ENCODE measurements around the gene ABCA7.

Gene ABCA7

DNA sequence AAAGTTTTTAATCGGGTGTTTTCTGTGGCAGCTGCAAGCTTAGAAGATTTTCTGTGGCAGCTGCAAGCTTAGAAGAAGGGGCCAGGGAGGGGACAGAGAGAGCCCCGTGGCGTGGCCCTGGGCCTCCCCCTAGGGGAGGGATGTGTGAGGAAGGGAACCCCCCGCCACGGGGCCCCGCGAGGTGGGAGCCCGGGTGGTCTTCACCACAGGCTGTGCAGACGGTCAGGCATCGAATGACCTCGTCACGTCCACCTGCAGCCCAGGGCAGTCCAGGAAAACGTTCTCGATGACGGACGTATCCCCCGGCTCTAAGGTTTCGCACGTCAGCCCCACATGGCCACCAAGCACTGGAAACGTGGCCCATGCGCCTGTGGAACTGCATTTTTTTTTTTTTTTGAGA lies 46.7 kb downstream of the ABCA7 start:
- H2AFZ ChIP-seq (ENCODE audit: low read length, unreplicated experiment) = no peak overlapping the region
- H3K79me2 ChIP-seq (ENCODE audit: control insufficient read depth, insufficient read depth, low read length, unreplicated experiment) = no peaks in the 10 kb centered on the region
- no peak overlapping the region for H3K27ac ChIP-seq (ENCODE audit: low read depth, low read length)
- H3K36me3 ChIP-seq (ENCODE audit: insufficient read depth, low read length) = no peaks in the 10 kb centered on the region
- no peak overlapping the region for H3K4me3 ChIP-seq (ENCODE audit: low read depth, low read length)
- no peaks in the 10 kb centered on the region for H3K27me3 ChIP-seq (ENCODE audit: insufficient read depth, low read length)
- no peaks in the 10 kb centered on the region for H3K4me1 ChIP-seq (ENCODE audit: control insufficient read depth, insufficient read depth, low read length, unreplicated experiment)

DNA sequence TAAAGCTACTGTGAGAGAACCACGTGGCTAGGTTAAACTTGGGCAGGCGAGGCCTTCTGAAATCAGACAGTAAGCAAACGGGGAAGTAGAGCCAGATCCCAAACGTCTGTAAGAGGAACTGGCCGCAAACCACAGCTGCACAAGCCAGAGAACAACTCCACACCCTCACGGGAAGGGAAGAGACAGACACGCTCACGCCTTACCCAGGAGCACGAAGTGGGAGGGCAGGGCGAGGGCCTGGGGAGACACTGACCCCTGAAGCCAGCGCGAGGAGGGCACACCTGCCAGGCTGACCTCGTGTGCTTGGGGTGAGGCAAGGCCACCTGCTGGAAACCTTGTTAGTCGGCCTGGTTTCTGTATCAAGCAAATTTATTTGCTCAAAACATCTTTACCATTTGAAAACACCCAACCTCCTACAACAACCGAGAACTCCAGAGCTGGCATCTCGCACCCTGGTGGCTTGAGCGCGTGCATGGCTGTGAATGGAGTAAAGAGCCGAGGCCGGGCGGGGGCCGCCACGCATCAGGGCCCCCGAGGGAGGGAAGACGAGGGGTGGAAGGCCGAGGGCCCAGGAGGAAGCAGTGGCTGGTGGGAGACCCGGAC lies 48.0 kb downstream of the ABCA7 start:
- H3K79me2 ChIP-seq (ENCODE audit: control insufficient read depth, insufficient read depth, low read length, unreplicated experiment) = peaks cover 5% of the 10 kb centered on the region
- no peak overlapping the region for H3K27ac ChIP-seq (ENCODE audit: low read depth, low read length)
- no peak overlapping the region for H3K4me3 ChIP-seq (ENCODE audit: low read depth, low read length)
- no peaks in the 10 kb centered on the region for H3K36me3 ChIP-seq (ENCODE audit: insufficient read depth, low read length)
- no peaks in the 10 kb centered on the region for H3K4me1 ChIP-seq (ENCODE audit: control insufficient read depth, insufficient read depth, low read length, unreplicated experiment)
- H2AFZ ChIP-seq (ENCODE audit: low read length, unreplicated experiment) = no peak overlapping the region
- no peaks in the 10 kb centered on the region for H3K27me3 ChIP-seq (ENCODE audit: insufficient read depth, low read length)

DNA sequence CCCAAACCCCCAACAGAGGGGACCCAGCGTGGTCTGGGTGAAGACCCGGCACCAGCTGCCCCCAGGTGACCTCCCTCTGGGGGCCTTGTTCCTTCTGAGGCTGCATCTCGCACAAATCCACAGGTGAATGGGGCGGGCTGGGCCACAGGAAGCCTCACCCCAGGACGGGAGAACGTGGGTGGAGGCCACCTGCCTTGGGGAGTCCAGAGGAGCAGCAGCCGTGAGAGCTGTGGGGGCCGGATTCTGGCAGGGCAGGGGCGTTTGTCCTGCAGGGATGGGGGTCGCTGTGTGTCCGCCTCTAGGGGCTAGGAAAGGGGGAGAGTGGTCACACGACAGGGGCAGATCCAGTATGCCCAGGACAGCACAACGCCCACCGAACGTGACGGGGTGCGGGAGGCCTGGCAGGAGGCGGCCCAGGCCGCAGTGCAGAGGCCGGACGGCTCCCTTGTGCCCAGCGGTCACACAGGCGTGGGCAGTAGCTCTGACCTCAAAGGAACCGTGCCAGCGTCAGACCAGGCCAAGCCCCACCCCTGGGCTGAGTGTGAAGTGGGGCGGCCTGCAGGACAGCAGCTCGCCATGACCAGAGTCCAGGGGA lies 48.6 kb downstream of the ABCA7 start:
- Histone ChIP-seq H3K36me3 (ENCODE audit: insufficient read depth, low read length) (no peaks in the 10 kb centered on the region), H2AFZ (ENCODE audit: low read length, unreplicated experiment) (no peak overlapping the region), H3K4me1 (ENCODE audit: control insufficient read depth, insufficient read depth, low read length, unreplicated experiment) (no peaks in the 10 kb centered on the region), H3K79me2 (ENCODE audit: control insufficient read depth, insufficient read depth, low read length, unreplicated experiment) (peaks cover 11% of the 10 kb centered on the region), H3K4me3 (ENCODE audit: low read depth, low read length) (no peak overlapping the region), H3K27me3 (ENCODE audit: insufficient read depth, low read length) (no peaks in the 10 kb centered on the region), H3K27ac (ENCODE audit: low read depth, low read length) (no peak overlapping the region)

DNA sequence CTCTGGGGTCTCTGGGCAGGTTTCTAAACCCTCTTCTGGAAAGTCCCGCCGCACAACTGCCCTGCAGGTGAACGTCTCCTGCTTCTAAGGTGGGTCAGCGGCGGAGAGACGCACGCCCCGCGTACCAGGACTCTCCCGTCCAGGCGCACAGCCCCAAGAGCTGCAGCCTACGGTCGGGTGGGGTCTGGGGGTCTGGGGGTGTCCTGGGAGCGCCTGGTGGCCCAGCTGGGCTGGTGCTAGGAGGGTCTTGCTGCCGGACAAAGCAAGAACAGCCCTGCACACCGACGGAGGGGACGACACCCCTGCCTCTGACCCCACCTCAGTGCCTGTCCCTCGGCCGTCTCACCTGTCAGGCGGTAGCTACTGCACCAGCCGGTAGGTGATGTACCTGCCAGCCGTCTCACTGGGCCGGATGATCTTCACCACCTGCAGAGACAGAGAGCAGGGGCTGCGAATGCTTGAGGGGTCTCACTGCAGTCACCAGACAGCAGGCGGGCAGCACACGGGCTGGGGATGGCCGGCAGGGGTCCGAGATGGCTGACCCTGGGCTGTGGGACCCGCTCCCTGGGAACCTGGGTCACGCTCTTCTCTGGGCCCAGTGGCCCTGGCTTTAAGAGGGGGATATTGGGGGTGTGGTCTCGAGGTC lies 49.3 kb downstream of the ABCA7 start:
- no peaks in the 10 kb centered on the region for H3K36me3 ChIP-seq (ENCODE audit: insufficient read depth, low read length)
- peaks cover 6% of the 10 kb centered on the region for H3K4me1 ChIP-seq (ENCODE audit: control insufficient read depth, insufficient read depth, low read length, unreplicated experiment)
- no peak overlapping the region for H3K27ac ChIP-seq (ENCODE audit: low read depth, low read length)

DNA sequence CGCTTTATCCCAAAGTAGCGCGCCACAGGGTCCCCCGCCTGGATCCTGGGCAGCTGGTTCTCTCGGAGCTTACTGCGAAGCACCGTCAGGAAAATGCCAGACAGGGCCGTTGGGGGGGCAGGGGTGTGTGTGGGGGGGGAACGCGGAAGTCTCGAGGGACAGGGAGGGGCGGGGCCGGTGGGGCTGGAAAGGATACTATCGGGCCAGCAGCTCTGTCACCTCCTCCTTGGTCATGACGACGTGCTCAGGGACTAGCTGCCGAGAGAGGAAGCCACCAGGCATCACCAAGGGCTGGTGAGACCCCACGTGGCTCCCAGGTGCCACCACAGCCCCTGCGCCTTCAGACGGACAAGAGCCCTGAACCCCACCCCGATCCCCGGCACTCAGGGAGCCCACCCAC lies 50.0 kb downstream of the ABCA7 start:
- Histone ChIP-seq H3K4me3 (ENCODE audit: low read depth, low read length) (no peak overlapping the region), H3K4me1 (ENCODE audit: control insufficient read depth, insufficient read depth, low read length, unreplicated experiment) (peaks cover 6% of the 10 kb centered on the region), H3K79me2 (ENCODE audit: control insufficient read depth, insufficient read depth, low read length, unreplicated experiment) (peaks cover 25% of the 10 kb centered on the region), H3K36me3 (ENCODE audit: insufficient read depth, low read length) (no peaks in the 10 kb centered on the region), H2AFZ (ENCODE audit: low read length, unreplicated experiment) (no peak overlapping the region), H3K27me3 (ENCODE audit: insufficient read depth, low read length) (no peaks in the 10 kb centered on the region), H3K27ac (ENCODE audit: low read depth, low read length) (no peak overlapping the region)

More for the DNA sequence above, 49.3 kb downstream of the ABCA7 start:
- Histone ChIP-seq H3K4me3 (ENCODE audit: low read depth, low read length) (no peak overlapping the region), H3K79me2 (ENCODE audit: control insufficient read depth, insufficient read depth, low read length, unreplicated experiment) (peaks cover 18% of the 10 kb centered on the region), H3K27me3 (ENCODE audit: insufficient read depth, low read length) (no peaks in the 10 kb centered on the region), H2AFZ (ENCODE audit: low read length, unreplicated experiment) (no peak overlapping the region)

DNA sequence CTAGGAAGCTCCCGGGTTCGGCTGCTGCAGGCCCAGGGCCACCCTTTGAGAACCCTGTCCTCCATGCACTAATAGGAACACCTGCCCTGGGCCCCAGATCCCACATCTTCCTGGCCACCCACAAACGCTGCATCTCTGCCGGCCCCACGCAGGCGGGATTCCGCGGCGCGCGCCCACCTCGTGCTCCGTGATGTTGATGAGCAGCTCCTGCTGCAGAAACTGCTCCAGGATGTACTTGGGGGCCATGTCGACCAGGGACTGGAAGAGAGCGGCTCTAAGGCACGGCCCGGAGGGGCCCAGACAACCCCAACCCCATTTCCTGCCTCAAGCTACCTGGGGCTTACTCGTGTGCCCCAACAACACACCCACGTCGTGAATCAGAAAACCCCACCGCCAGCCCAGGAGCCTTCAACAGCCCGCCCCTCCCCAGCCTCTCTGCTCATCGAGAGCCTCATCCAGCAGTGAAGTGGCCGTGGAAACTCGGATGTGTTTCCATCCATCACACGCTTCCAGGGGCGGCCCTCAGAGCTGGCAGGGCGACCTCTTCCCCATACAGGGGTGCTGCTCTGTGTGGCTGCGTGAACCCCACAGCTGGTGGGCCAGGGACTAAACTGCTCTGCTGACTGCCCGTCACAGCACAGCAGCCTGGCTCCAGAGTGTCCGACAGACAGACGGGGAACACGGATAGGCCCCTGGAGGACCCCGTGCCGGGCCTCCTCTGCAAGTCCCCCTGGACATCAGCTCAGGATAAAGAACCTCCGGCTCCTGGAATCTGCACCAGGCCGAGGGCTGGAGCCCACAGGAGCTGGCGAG lies 51.0 kb downstream of the ABCA7 start:
- Histone ChIP-seq H3K36me3 (ENCODE audit: insufficient read depth, low read length) (no peaks in the 10 kb centered on the region), H3K4me1 (ENCODE audit: control insufficient read depth, insufficient read depth, low read length, unreplicated experiment) (peaks cover 6% of the 10 kb centered on the region), H3K27me3 (ENCODE audit: insufficient read depth, low read length) (no peaks in the 10 kb centered on the region), H3K4me3 (ENCODE audit: low read depth, low read length) (no peak overlapping the region), H2AFZ (ENCODE audit: low read length, unreplicated experiment) (no peak overlapping the region), H3K79me2 (ENCODE audit: control insufficient read depth, insufficient read depth, low read length, unreplicated experiment) (peaks cover 27% of the 10 kb centered on the region), H3K27ac (ENCODE audit: low read depth, low read length) (no peak overlapping the region)

DNA sequence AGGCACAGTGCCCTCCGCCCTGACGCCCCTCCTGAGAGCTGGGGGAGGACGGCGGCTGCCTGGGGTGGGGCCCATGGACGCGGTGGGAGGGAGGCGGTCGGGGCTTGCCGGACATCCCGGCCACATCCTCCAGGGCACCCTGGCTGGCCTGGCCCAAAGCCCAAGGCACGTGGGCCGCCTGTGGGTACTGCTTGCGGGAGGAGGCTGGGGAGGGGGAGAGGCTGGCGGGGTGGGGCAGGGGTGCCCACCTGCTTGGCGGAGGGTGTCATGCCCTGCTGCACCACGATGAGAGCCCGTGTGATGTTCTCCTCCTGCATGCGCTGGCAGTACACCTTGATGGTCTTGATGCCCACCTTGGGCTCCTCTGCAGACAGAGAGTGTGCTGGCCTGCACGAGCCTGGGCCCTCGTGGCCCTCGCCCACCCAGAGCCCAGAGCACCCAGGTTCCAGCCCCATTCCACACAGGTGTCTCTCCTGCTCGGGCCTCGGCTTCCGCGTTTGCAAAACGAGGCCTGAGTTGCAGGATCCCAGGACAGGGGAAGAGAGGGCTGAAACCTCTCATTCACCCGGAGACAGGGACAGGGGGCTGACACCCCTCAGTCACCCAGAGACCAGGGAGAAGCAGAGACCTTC lies 51.8 kb downstream of the ABCA7 start:
- Histone ChIP-seq H3K27me3 (ENCODE audit: insufficient read depth, low read length) (no peaks in the 10 kb centered on the region), H3K79me2 (ENCODE audit: control insufficient read depth, insufficient read depth, low read length, unreplicated experiment) (peaks cover 27% of the 10 kb centered on the region), H3K4me1 (ENCODE audit: control insufficient read depth, insufficient read depth, low read length, unreplicated experiment) (peaks cover 6% of the 10 kb centered on the region), H3K36me3 (ENCODE audit: insufficient read depth, low read length) (no peaks in the 10 kb centered on the region), H3K4me3 (ENCODE audit: low read depth, low read length) (no peak overlapping the region), H3K27ac (ENCODE audit: low read depth, low read length) (no peak overlapping the region), H2AFZ (ENCODE audit: low read length, unreplicated experiment) (no peak overlapping the region)

DNA sequence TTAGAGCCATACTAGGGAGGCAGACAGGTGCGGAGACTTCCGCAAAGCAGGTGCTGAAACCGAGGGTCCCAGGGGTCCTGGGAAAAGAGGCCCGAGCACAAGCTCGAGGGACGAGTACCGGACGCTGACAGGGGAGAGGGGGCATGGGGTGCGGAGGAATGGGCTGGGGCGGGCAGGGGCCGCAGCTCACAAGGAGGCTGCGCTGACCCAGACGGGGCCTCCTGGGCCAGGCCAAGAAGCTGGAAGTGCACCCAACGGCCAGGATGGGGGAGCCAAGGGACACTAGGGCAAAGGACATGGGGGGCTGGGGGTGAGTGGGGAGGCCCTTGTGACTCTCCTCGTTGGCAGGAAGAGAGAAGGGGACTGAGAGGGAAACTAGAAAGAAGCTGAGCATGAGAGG lies 53.4 kb downstream of the ABCA7 start:
- H2AFZ ChIP-seq (ENCODE audit: low read length, unreplicated experiment) = no peak overlapping the region
- peaks cover 6% of the 10 kb centered on the region for H3K4me1 ChIP-seq (ENCODE audit: control insufficient read depth, insufficient read depth, low read length, unreplicated experiment)
- H3K27me3 ChIP-seq (ENCODE audit: insufficient read depth, low read length) = no peaks in the 10 kb centered on the region
- no peaks in the 10 kb centered on the region for H3K36me3 ChIP-seq (ENCODE audit: insufficient read depth, low read length)
- H3K79me2 ChIP-seq (ENCODE audit: control insufficient read depth, insufficient read depth, low read length, unreplicated experiment) = peaks cover 27% of the 10 kb centered on the region
- H3K4me3 ChIP-seq (ENCODE audit: low read depth, low read length) = peak overlapping the region; percentile 98; the same call in 1 of the 2 replicates
- no peak overlapping the region for H3K27ac ChIP-seq (ENCODE audit: low read depth, low read length)

DNA sequence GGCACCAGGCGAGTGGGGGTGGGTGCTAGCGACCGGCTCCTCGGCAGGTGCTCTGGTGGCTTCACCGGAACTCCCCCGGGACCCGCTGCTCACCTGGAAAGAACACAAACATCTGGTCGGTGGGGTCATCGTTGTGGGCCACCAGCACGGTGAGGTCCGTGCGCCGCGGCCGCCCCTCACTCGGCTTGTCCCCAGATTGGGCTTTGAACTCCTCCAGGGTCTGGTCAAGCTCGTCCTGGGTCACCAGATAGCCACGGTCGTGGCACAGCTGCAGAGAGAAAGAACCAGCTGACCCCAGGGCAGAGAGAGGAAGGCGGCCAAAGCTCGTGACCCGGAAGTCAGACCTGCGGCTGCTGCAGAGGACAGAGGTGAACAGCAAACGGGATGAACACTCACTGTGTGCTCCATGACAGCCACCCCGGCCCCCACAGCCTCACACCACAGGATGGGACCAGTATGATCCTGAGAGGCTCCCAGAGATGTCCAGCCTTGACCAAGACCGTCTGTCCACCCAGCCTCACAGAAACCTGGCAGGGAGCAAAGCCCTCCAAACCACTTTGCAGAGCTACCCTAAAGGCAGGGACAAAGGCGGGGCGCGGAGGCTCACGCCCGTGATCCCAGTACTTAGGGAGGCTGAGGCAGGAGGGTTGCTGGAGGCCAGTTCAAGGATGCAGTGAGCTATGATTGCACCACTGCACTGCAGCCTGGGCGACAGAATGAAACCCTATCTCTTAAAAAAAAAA lies 54.1 kb downstream of the ABCA7 start:
- Histone ChIP-seq H3K4me1 (ENCODE audit: control insufficient read depth, insufficient read depth, low read length, unreplicated experiment) (peaks cover 11% of the 10 kb centered on the region), H3K27me3 (ENCODE audit: insufficient read depth, low read length) (no peaks in the 10 kb centered on the region), H3K4me3 (ENCODE audit: low read depth, low read length) (peak overlapping the region; percentile 98), H3K36me3 (ENCODE audit: insufficient read depth, low read length) (no peaks in the 10 kb centered on the region), H3K79me2 (ENCODE audit: control insufficient read depth, insufficient read depth, low read length, unreplicated experiment) (peaks cover 27% of the 10 kb centered on the region), H2AFZ (ENCODE audit: low read length, unreplicated experiment) (no peak overlapping the region), H3K27ac (ENCODE audit: low read depth, low read length) (peak overlapping the region; percentile 57; the same call in 1 of the 2 replicates)

DNA sequence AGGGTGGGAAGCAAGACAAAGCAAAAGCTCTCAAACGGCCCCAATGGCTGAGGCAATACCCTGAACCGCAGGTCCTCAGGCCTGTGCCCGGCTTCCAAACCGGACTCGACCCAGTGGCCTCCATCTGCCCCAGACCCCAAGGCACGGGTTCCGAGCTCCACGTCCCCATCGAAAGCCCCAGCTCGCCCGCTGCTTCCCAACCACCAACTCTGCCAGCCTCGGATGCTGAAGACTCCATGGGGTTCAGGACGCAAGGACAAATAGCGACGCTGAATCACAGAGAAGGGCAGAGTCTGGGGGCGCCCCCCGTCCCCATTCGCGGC lies 54.7 kb downstream of the ABCA7 start:
- Histone ChIP-seq H3K4me3 (ENCODE audit: low read depth, low read length) (peak overlapping the region; percentile 98), H2AFZ (ENCODE audit: low read length, unreplicated experiment) (no peak overlapping the region), H3K79me2 (ENCODE audit: control insufficient read depth, insufficient read depth, low read length, unreplicated experiment) (peaks cover 27% of the 10 kb centered on the region), H3K27ac (ENCODE audit: low read depth, low read length) (peak overlapping the region; percentile 57; the same call in 1 of the 2 replicates), H3K27me3 (ENCODE audit: insufficient read depth, low read length) (no peaks in the 10 kb centered on the region), H3K36me3 (ENCODE audit: insufficient read depth, low read length) (no peaks in the 10 kb centered on the region), H3K4me1 (ENCODE audit: control insufficient read depth, insufficient read depth, low read length, unreplicated experiment) (peaks cover 14% of the 10 kb centered on the region)
